ENCODE data around the gene EMCN.
"Not testable (repeated sequence)": the region's sequence is repeated elsewhere in the genome, so short reads cannot be mapped to it uniquely, and the experiment has no call there.

Gene EMCN

GRCh38 chr4:100489305-100489704 is 28.5 kb downstream of the EMCN start:
- DNase-seq = no peak

GRCh38 chr4:100486496-100486895 is 31.3 kb downstream of the EMCN start:
- DNase-seq = no peak

- no peak for DNase-seq
Observed at GRCh38 chr4:100483796-100484195, 34.0 kb downstream of the EMCN start.

GRCh38 chr4:100479971-100480370 is 37.9 kb downstream of the EMCN start:
- DNase-seq = no peak

GRCh38 chr4:100469555-100469954 is 48.3 kb downstream of the EMCN start:
- DNase-seq = no peak

GRCh38 chr4:100466501-100466900 is 51.3 kb downstream of the EMCN start:
- DNase-seq = no peak

GRCh38 chr4:100461807-100462605 is 55.8 kb downstream of the EMCN start:
- DNase-seq = no peak

- DNase-seq = no peak
Observed at GRCh38 chr4:100450449-100450848, 67.4 kb downstream of the EMCN start.

- DNase-seq = no peak
Observed at GRCh38 chr4:100431416-100431815, 86.4 kb downstream of the EMCN start.

GRCh38 chr4:100430451-100430850 is 87.4 kb downstream of the EMCN start:
- DNase-seq = no peak

- no peak for DNase-seq
Observed at GRCh38 chr4:100429616-100430015, 88.2 kb downstream of the EMCN start.

- no peak for DNase-seq
Observed at GRCh38 chr4:100428051-100428450, 89.8 kb downstream of the EMCN start.

GRCh38 chr4:100424376-100424775 is 93.4 kb downstream of the EMCN start:
- DNase-seq = no peak

GRCh38 chr4:100422894-100423293 is 94.9 kb downstream of the EMCN start:
- no peak for DNase-seq

GRCh38 chr4:100421361-100421978 is 96.4 kb downstream of the EMCN start:
- no peak for DNase-seq

- DNase-seq = no peak
Observed at GRCh38 chr4:100420571-100420970, 97.3 kb downstream of the EMCN start.

- no peak for DNase-seq
Observed at GRCh38 chr4:100417565-100417964, 100.3 kb downstream of the EMCN start.

- no peak for DNase-seq
Observed at GRCh38 chr4:100414016-100414790, 103.6 kb downstream of the EMCN start.

- DNase-seq = no peak
Observed at GRCh38 chr4:100391863-100392262, 126.0 kb downstream of the EMCN start.

GRCh38 chr4:100391086-100391485 is 126.7 kb downstream of the EMCN start:
- no peak for DNase-seq

GRCh38 chr4:100386270-100386669 is 131.6 kb downstream of the EMCN start:
- no peak for DNase-seq

GRCh38 chr4:100380401-100380800 is 137.4 kb downstream of the EMCN start:
- not testable (repeated sequence) for DNase-seq

- DNase-seq = no peak
Observed at GRCh38 chr4:100379583-100380105, 138.2 kb downstream of the EMCN start.

- no peak for DNase-seq
Observed at GRCh38 chr4:100372432-100372831, 145.4 kb downstream of the EMCN start.

All from stimulated activated CD8-positive, alpha-beta memory T cell treated with anti-CD3 and anti-CD28 coated beads, Interleukin-4, amount 100 ng/mL, for 48 hours (primary cell).